Measurements from ENCODE around the gene SETD3.

The SETD3 gene

GRCh38 chr14:99479906-99480869 is at the start of gene SETD3:
TSS of gene SETD3 (minus strand) at chr14:99480859. CDS start at chr14:99465805, 15,054 bp downstream.
- DNase-seq: no peak

GRCh38 chr14:99529899-99530298 is 49.2 kb upstream of the SETD3 start:
- no peak for DNase-seq

- DNase-seq: no peak
Observed at GRCh38 chr14:99527427-99528076, 46.9 kb upstream of the SETD3 start.

- DNase-seq: no peak
Observed at GRCh38 chr14:99527026-99527425, 46.4 kb upstream of the SETD3 start.

GRCh38 chr14:99525699-99526080 is 45.0 kb upstream of the SETD3 start:
- DNase-seq: no peak

- peak in 1 of 2 experiments; percentile 33 for DNase-seq
Observed at GRCh38 chr14:99524804-99525698, 44.4 kb upstream of the SETD3 start.

GRCh38 chr14:99524091-99524661 is 43.5 kb upstream of the SETD3 start:
- no peak for DNase-seq

GRCh38 chr14:99523704-99524055 is 43.0 kb upstream of the SETD3 start:
- no peak for DNase-seq

GRCh38 chr14:99522934-99523703 is 42.5 kb upstream of the SETD3 start:
- DNase-seq: no peak

GRCh38 chr14:99522457-99522891 is 41.8 kb upstream of the SETD3 start:
- no peak for DNase-seq

- no peak for DNase-seq
Observed at GRCh38 chr14:99522025-99522401, 41.4 kb upstream of the SETD3 start.

GRCh38 chr14:99521176-99522024 is 40.7 kb upstream of the SETD3 start:
- no peak for DNase-seq

GRCh38 chr14:99520571-99521081 is 40.0 kb upstream of the SETD3 start:
- no peak for DNase-seq

- no peak for DNase-seq
Observed at GRCh38 chr14:99519931-99520421, 39.3 kb upstream of the SETD3 start.

- no peak for DNase-seq
Observed at GRCh38 chr14:99519347-99519881, 38.8 kb upstream of the SETD3 start.

GRCh38 chr14:99518441-99519346 is 38.0 kb upstream of the SETD3 start:
- no peak for DNase-seq

- no peak for DNase-seq
Observed at GRCh38 chr14:99517643-99518381, 37.2 kb upstream of the SETD3 start.
